Gastroesophageal sphincter (tissue), 4 donors: ENCODE results near the gene CD300A. TPM values are rescaled to one million over a fixed set of nuclear protein-coding genes. Genes with fewer than 3 reads are reported as not detected.
A peak's percentile ranks its signal among the peaks of the same experiment; 100 is the strongest.

ENCODE experiments used
- ATAC-seq: fragments of 150-250 bp; one replicate; pipeline ENCODE4 v1.9.1; 2016; ENCODE audit warnings: mild to moderate bottlenecking, moderate library complexity
- H3K27ac ChIP-seq, 4 donors: fragments of 200-600 bp; sonication (generic) in 3 of 4; 1 replicate in 3 of 4; 2 replicates in 1 of 4; pipeline ENCODE4 v1.5.1; 2016 to 2019
- H3K27me3 ChIP-seq: fragments of 200-600 bp; sonication (generic); one replicate; pipeline ENCODE4 v1.5.1; 2019
- H3K36me3 ChIP-seq, 2 donors: fragments of 200-600 bp; sonication (generic); one replicate each; pipeline ENCODE4 v1.5.1; 2019; ENCODE audit warnings: control low read depth in 1 of 2
- H3K4me1 ChIP-seq, 3 donors: fragments of 200-600 bp; sonication (generic); 1 replicate in 2 of 3; 2 replicates in 1 of 3; pipeline ENCODE4 v1.5.1; 2016 to 2019; ENCODE audit warnings: control low read depth in 2 of 3
- H3K4me3 ChIP-seq, 2 donors: fragments of 200-600 bp; sonication (generic); one replicate each; pipeline ENCODE4 v1.5.1; 2019; ENCODE audit warnings: mild to moderate bottlenecking in 1 of 2, moderate library complexity in 1 of 2
- H3K9me3 ChIP-seq, 3 donors: fragments of 200-600 bp; sonication (generic); one replicate each; pipeline ENCODE4 v1.5.1; 2017 to 2019; ENCODE audit warnings: control low read depth in 2 of 3
- CTCF ChIP-seq, 4 experiments: fragments of 200-600 bp in 2 of 4; fragments of 450-650 bp in 2 of 4; sonication (generic) in 1 of 4; IDR thresholded peaks; one replicate each; pipeline ENCODE4 v1.5.1; 2017 to 2019; ENCODE audit warnings: antibody characterized with exemption in 4 of 4, mild to moderate bottlenecking in 2 of 4, moderate library complexity in 2 of 4
- EP300 ChIP-seq: sonication (generic); formaldehyde crosslinking; IDR thresholded peaks from one replicate; pipeline ENCODE4 v1.6.1; 2017; ENCODE audit warnings: antibody characterized with exemption, mild to moderate bottlenecking
- POLR2A ChIP-seq, 2 donors: fragments of 450-650 bp; IDR thresholded peaks; one replicate each; pipeline ENCODE4 v1.6.1; 2017; ENCODE audit warnings: antibody characterized with exemption in 2 of 2, mild to moderate bottlenecking in 2 of 2, moderate library complexity in 1 of 2
- POLR2AphosphoS5 ChIP-seq: sonication (generic); formaldehyde crosslinking; IDR thresholded peaks from one replicate; pipeline ENCODE4 v1.6.1; 2017; ENCODE audit warnings: antibody characterized with exemption
- WGBS, 2 donors: methylation state at CpG; one replicate each; pipeline ENCODE4 v1.1.5; 2018; ENCODE audit warnings: low coverage in 1 of 2; 5-methylcytosine and 5-hydroxymethylcytosine counted together
- total RNA-seq, 4 donors: library from RNA; depleted of rRNA; stranded (reverse); fragments of >200 nt; gene quantifications; one replicate each; pipeline ENCODE4 v1.1.0, GENCODE V29; 2016

CD300A gene
- total RNA-seq, 4 donors from 2014 or later, result 2.0 to 5.8 (median 3.1) TPM

GRCh38 chr17:74461611-74462010 is 4.8 kb upstream of the CD300A start:
- no peak for ATAC-seq
- 69 to 100% methylated on average over 1 of the region's 10 CpGs for WGBS, 2 donors
- no peaks in the 10 kb centered on the region for H3K9me3 ChIP-seq
- no peak for TF ChIP-seq POLR2AphosphoS5
- no peak for TF ChIP-seq POLR2A (IDR thresholded peaks at IDR 0.05)
- TF ChIP-seq CTCF (IDR thresholded peaks at IDR 0.05), result no peak
- TF ChIP-seq EP300, result no peak
- H3K4me3 ChIP-seq, result no peak overlapping the region
- no peak overlapping the region for H3K27ac ChIP-seq
- peaks cover 0 to 17% (median 0%) of the 10 kb centered on the region in 3 donors for H3K4me1 ChIP-seq
- H3K36me3 ChIP-seq, result no peaks in the 10 kb centered on the region
- H3K27me3 ChIP-seq, result peaks cover 27% of the 10 kb centered on the region

GRCh38 chr17:74464730-74465377 is 1.6 kb upstream of the CD300A start:
- WGBS, 2 donors, result 94 to 95% methylated on average over 3 of the region's 7 CpGs
- peaks cover 51% of the 10 kb centered on the region for H3K27me3 ChIP-seq
- H3K4me3 ChIP-seq, result no peak overlapping the region
- ATAC-seq, result no peak
- TF ChIP-seq POLR2AphosphoS5 (no peak), CTCF (IDR thresholded peaks at IDR 0.05) (no peak), EP300 (no peak), POLR2A (IDR thresholded peaks at IDR 0.05) (no peak)
- H3K9me3 ChIP-seq, result no peaks in the 10 kb centered on the region
- no peaks in the 10 kb centered on the region for H3K36me3 ChIP-seq
- peaks cover 0 to 5% (median 0%) of the 10 kb centered on the region in 3 donors for H3K4me1 ChIP-seq
- H3K27ac ChIP-seq, result no peak overlapping the region

DNA sequence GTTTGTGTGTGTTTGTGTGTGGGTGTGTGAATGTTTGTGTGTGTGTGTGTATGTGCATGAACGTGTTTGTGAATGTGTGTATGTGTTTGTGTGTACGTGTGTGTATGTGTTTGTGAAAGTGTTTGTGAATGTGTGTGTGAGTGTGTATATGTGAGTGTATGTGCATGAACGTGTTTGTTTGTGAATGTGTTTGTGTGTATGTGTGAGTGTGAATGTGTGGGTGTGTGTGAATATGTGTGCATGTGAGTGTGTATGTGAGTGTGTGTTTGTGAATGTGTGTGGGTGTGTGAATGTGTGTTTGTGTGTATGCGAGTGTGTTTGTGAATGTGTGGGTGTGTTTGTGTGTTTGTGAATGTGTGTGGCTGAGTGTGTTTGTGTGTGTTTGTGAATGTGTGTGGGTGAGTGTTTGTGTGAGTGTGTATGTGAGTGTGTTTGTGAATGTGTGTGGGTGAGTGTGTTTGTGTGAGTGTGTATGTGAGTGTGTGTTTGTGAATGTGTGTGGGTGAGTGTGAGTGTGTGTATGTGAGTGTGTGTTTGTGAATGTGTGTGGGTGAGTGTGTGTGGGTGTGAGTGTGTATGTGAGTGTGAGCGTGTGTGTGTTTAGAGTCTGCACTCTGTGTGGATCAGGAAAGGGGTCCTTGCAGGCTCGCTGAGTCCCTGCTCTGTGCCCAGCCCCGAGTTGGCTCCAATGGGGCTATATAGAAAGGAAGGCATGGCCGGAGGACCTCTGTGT is 890 bp upstream of the CD300A start:
- no peak for TF ChIP-seq CTCF (IDR thresholded peaks at IDR 0.05)
- TF ChIP-seq POLR2AphosphoS5, result no peak
- no peak for TF ChIP-seq POLR2A (IDR thresholded peaks at IDR 0.05)
- TF ChIP-seq EP300, result no peak
- no peak overlapping the region for H3K27ac ChIP-seq
- H3K36me3 ChIP-seq, result no peaks in the 10 kb centered on the region
- peaks cover 0 to 5% (median 0%) of the 10 kb centered on the region in 3 donors for H3K4me1 ChIP-seq
- H3K4me3 ChIP-seq, result peak overlapping the region in 1 of 2 donors; percentile 37
- H3K9me3 ChIP-seq, result no peaks in the 10 kb centered on the region
- 73 to 86% methylated on average over 5 to 7 of the region's 8 CpGs for WGBS, 2 donors
- H3K27me3 ChIP-seq, result peaks cover 57% of the 10 kb centered on the region
- no peak for ATAC-seq

DNA sequence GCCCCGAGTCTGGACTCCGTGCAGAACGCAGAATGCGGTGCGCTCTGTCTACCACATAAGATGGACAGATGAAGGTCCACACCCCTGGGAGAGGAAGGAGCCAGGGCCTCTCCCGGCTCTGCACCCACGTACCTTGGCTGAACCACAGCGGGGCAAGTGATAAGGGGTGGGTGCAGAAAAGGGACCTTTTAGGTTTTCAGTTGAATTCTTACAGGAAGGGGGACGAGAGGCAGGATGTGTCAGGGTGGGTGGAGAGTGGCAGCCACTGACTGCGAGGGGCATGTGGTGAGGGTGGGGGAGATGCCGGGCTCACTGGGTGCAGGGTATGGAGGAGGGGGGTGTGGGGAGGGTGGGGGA is 372 bp downstream of the CD300A start:
- Histone ChIP-seq H3K27me3 (peaks cover 68% of the 10 kb centered on the region), H3K36me3 (no peaks in the 10 kb centered on the region), H3K4me1 (peaks cover 0 to 5% (median 0%) of the 10 kb centered on the region in 3 donors), H3K27ac (peak overlapping the region in 2 of 4 donors; percentile 22 to 37), H3K4me3 (peak overlapping the region in 1 of 2 donors; percentile 37), H3K9me3 (no peaks in the 10 kb centered on the region)
- TF ChIP-seq POLR2A (IDR thresholded peaks at IDR 0.05), result no peak
- no peak for TF ChIP-seq CTCF (IDR thresholded peaks at IDR 0.05)
- TF ChIP-seq POLR2AphosphoS5, result no peak
- TF ChIP-seq EP300, result no peak
- ATAC-seq, result no peak
- 40% methylated on average over 2 of the region's 11 CpGs; no CpG with 5 or more reads in 1 of the 2 donors for WGBS, 2 donors
